ENCODE results near the gene KRTAP19-7.

DNA sequence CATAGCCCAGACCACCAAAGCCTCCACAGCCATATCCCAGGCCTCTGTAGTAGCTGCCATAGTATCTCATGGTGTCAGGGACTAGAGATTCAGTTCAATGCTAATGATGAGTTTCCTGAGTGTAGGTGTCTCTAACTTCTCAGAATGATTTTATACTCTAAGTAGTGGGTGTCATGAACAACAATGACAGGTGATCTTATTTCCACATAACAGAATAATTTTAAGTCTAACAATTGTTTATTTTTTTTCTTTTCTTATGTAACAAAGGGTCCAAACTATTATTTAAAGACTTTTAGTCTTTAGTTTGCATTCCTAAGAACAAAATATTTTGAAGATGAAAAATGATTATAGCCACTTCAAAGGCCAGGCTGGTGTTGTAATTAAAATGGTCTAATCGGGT, 19.4 kb downstream of the KRTAP19-7 start, which contains the start of gene KRTAP19-6:
- TF ChIP-seq, protein P1, sequence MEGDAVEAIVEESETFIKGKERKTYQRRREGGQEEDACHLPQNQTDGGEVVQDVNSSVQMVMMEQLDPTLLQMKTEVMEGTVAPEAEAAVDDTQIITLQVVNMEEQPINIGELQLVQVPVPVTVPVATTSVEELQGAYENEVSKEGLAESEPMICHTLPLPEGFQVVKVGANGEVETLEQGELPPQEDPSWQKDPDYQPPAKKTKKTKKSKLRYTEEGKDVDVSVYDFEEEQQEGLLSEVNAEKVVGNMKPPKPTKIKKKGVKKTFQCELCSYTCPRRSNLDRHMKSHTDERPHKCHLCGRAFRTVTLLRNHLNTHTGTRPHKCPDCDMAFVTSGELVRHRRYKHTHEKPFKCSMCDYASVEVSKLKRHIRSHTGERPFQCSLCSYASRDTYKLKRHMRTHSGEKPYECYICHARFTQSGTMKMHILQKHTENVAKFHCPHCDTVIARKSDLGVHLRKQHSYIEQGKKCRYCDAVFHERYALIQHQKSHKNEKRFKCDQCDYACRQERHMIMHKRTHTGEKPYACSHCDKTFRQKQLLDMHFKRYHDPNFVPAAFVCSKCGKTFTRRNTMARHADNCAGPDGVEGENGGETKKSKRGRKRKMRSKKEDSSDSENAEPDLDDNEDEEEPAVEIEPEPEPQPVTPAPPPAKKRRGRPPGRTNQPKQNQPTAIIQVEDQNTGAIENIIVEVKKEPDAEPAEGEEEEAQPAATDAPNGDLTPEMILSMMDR (conservative IDR thresholded peaks at IDR 0.05; ENCODE audit: low read depth, low read length): no peak
- TF ChIP-seq POLR2A (IDR thresholded peaks at IDR 0.05; ENCODE audit: low read depth, low read length): no peak
- TF ChIP-seq MAZ (IDR thresholded peaks at IDR 0.05; ENCODE audit: borderline replicate concordance, low read depth, low read length): no peak
- TF ChIP-seq, protein P2, sequence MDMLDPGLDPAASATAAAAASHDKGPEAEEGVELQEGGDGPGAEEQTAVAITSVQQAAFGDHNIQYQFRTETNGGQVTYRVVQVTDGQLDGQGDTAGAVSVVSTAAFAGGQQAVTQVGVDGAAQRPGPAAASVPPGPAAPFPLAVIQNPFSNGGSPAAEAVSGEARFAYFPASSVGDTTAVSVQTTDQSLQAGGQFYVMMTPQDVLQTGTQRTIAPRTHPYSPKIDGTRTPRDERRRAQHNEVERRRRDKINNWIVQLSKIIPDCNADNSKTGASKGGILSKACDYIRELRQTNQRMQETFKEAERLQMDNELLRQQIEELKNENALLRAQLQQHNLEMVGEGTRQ (IDR thresholded peaks at IDR 0.05; ENCODE audit: low read depth, low read length): no peak
- TF ChIP-seq RAD21 (IDR thresholded peaks at IDR 0.05; ENCODE audit: low read length): no peak
- TF ChIP-seq MXI1 (IDR thresholded peaks at IDR 0.05; ENCODE audit: borderline replicate concordance, low read depth, low read length): no peak
- TF ChIP-seq FOS (IDR thresholded peaks at IDR 0.05; ENCODE audit: low read depth, low read length): no peak
